Mucosa of rectum (tissue), 2 donors: Measurements from ENCODE around the gene UCN2.
A peak's percentile ranks its signal among the peaks of the same experiment; 100 is the strongest.

Experiments used
- H3K27ac ChIP-seq, 2 donors: one replicate each; pipeline ENCODE4 v1.7.0; 2013; ENCODE audit warnings: inconsistent platforms in 2 of 2, low read depth in 2 of 2, low read length in 2 of 2
- H3K27me3 ChIP-seq, 2 donors: one replicate each; pipeline ENCODE4 v1.7.0; 2013; ENCODE audit warnings: low read length in 2 of 2; ENCODE audit not compliant: control insufficient read depth in 2 of 2, insufficient read depth in 2 of 2
- H3K36me3 ChIP-seq, 2 donors: one replicate each; pipeline ENCODE4 v1.7.0; 2013; ENCODE audit warnings: low read length in 2 of 2; ENCODE audit not compliant: control insufficient read depth in 2 of 2, insufficient read depth in 2 of 2
- H3K4me1 ChIP-seq, 2 donors: one replicate each; pipeline ENCODE4 v1.7.0; 2013; ENCODE audit warnings: low read length in 2 of 2, mild to moderate bottlenecking in 1 of 2; ENCODE audit not compliant: control insufficient read depth in 2 of 2, insufficient read depth in 2 of 2
- H3K4me3 ChIP-seq, 2 donors: one replicate each; pipeline ENCODE4 v1.7.0; 2013; ENCODE audit warnings: low read length in 2 of 2
- H3K9ac ChIP-seq, 2 donors: one replicate each; pipeline ENCODE4 v1.7.0; 2013; ENCODE audit warnings: low read length in 2 of 2, low read depth in 1 of 2, mild to moderate bottlenecking in 1 of 2
- H3K9me3 ChIP-seq, 2 donors: one replicate each; pipeline ENCODE4 v1.7.0; 2013; ENCODE audit warnings: low read length in 2 of 2; ENCODE audit not compliant: control insufficient read depth in 2 of 2
- donor health status: healthy.
- donor health status: Normal muscosa, but diverticular disease.

Gene UCN2, protein sequence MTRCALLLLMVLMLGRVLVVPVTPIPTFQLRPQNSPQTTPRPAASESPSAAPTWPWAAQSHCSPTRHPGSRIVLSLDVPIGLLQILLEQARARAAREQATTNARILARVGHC

DNA sequence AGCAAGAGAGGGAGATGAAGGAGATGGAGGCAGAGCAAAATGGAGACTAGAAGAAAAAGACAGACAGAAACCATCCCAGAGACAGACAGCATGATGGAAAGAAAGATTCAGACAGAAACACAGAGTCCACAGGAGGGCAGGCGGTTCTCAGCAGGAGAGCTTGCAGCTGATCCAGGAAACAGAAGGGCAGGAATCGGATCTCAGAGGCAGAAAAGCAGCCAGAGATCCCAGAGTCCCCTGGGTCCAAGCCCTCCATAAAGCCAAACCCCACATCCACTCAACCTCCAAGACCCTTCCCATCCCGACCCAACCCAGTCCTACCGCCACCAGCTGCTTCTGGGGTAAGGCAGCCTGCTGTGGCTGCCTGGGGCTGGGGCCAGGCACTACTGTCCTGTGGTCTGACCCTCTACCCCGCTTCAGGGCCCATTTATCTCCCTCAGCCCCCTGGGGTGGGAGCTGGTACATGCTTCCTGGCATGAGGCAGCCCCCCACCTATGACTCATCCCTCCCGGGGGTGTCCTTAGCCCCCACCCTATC, at the start of gene UCN2:
Gene UCN2 (minus strand): TSS at position 400 of the 537 bp plus-strand sequence. CDS start 657 bp downstream, outside the sequence.
- H3K4me1 ChIP-seq: peaks cover 3 to 9% of the 10 kb centered on the region in 2 donors
- no peaks in the 10 kb centered on the region for H3K27me3 ChIP-seq
- H3K4me3 ChIP-seq: no peak within 1 kb of the TSS
- no peaks in the 10 kb centered on the region for H3K9me3 ChIP-seq
- H3K27ac ChIP-seq: no peak within 1 kb of the TSS
- H3K36me3 ChIP-seq: no peaks in the 10 kb centered on the region
- no peak within 1 kb of the TSS for H3K9ac ChIP-seq

DNA sequence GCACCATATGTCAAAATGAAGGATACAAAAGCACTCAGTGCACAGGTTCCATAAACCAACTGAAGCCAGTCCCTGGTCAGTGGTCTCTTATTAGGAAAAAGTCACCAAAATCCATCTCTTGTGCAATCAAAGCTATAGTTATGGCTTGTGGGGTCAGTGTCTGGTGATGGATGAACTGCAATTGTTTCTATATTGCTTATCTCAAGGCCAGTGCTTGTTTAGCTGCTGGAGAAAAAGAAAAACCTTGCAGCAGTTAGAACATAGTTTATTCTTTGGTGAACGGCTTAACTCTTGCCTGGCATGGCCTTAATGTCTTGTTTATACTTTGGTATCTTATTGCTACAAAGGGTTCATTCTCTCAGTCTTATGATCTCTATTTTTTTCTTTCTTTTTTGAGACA, 48.7 kb upstream of the UCN2 start:
- Histone ChIP-seq H3K9me3 (peaks cover 4% of the 10 kb centered on the region in 2 donors), H3K27ac (no peak overlapping the region), H3K27me3 (no peaks in the 10 kb centered on the region), H3K4me3 (no peak overlapping the region), H3K4me1 (peaks cover 8 to 9% of the 10 kb centered on the region in 2 donors), H3K9ac (no peak overlapping the region), H3K36me3 (peaks cover 0 to 3% of the 10 kb centered on the region in 2 donors)

DNA sequence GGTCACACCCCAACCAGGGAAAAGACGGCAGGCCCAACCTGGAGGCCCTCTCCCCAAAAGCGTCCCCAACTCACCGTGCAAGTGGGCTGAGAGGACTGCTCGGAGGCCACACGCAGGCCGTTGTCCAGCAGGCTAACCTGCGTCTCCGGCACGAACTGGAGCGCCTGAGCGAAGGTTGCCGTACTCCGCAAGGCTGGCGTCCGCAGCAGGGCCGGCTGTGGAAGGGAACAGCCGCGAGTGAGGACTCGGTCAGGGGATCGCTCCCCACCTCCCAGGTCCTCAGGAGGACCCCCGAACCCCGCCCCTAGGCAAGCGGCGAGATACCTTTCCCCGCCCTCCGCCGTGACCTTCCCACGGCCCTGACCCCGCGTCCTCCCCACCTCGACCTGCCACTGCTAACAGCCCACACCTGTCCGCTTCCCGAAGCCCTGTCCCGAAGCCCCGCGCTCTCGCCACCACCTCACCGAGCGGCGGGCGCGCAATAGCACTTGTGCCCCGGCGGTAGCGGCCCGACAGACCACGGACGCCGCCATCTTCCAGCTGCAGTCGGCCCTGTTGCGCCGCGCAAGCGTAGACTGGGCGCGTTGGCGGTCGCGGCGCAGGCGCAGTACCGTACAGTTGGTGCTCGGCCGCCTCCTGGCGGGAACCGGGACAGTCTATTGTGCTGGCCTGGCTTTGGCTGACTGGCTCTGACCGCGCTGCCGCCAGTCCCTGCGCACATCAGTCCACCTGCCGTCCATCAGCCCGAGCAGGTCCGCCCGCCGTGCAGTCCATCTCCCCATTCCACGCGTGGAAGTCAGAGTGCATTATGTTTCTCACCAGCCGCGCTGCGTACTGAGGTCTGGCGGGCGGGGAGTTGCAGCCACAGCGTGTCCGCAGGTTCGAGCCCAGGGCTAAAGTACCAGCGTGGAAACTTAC, 45.8 kb upstream of the UCN2 start, which contains the start of gene UQCRC1:
Gene UQCRC1 (minus strand): TSS at position 559 of the 918 bp plus-strand sequence. CDS start 26 bp downstream, at position 533.
- no peaks in the 10 kb centered on the region for H3K27me3 ChIP-seq
- H3K36me3 ChIP-seq: peaks cover 19 to 22% of the 10 kb centered on the region in 2 donors
- peak within 1 kb of the TSS; percentile 85 to 87 for H3K27ac ChIP-seq
- H3K4me1 ChIP-seq: peaks cover 8 to 9% of the 10 kb centered on the region in 2 donors
- peak within 1 kb of the TSS; percentile 86 to 97 for H3K4me3 ChIP-seq
- no peaks in the 10 kb centered on the region for H3K9me3 ChIP-seq
- peak within 1 kb of the TSS; percentile 89 to 96 for H3K9ac ChIP-seq

DNA sequence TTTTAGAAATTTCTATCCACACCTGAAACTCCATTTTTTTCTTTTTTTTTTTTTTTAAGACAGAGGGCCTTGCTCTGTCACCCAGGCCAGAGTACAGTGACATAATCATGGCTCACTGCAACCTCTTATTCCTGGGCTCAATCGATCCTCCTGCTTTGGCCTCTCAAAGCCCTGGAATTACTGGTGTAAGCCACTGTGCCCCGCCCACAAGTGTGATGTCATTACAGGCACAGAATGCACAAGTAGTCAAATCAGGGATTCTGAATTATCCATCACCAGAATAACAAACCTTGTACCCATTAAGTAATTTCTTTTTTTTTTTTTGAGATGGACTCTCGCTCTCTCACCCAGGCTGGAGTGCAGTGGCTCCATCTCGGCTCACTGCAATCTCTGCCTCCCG, 43.9 kb upstream of the UCN2 start:
- H3K36me3 ChIP-seq: peaks cover 37 to 40% of the 10 kb centered on the region in 2 donors
- no peak overlapping the region for H3K4me3 ChIP-seq
- H3K4me1 ChIP-seq: peaks cover 8 to 9% of the 10 kb centered on the region in 2 donors
- peak overlapping the region in 1 of 2 donors; percentile 2 for H3K9ac ChIP-seq
- H3K9me3 ChIP-seq: no peaks in the 10 kb centered on the region
- H3K27ac ChIP-seq: no peak overlapping the region
- H3K27me3 ChIP-seq: no peaks in the 10 kb centered on the region

DNA sequence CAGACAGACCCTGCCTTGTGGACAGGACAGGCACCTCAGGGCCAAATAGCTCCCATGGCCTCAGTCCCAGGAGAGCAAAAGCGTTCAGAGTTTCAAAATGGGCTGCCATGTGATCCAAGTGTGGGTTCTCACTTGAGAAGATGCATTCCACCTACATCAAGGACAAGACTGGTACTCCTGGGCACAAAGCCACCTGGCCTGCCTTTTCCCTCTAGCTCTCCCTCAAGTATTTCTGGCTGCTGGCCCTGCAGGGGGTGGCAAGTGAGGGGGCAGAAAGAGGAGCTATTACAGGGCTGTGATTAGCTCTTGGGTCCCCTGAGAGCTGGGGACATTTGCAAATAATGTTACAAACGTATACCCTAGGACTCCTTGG, 38.0 kb upstream of the UCN2 start:
- H3K4me1 ChIP-seq: peaks cover 7 to 8% of the 10 kb centered on the region in 2 donors
- H3K4me3 ChIP-seq: no peak overlapping the region
- H3K27ac ChIP-seq: no peak overlapping the region
- H3K9ac ChIP-seq: no peak overlapping the region
- H3K36me3 ChIP-seq: peaks cover 77 to 80% of the 10 kb centered on the region in 2 donors
- no peaks in the 10 kb centered on the region for H3K27me3 ChIP-seq
- H3K9me3 ChIP-seq: no peaks in the 10 kb centered on the region

DNA sequence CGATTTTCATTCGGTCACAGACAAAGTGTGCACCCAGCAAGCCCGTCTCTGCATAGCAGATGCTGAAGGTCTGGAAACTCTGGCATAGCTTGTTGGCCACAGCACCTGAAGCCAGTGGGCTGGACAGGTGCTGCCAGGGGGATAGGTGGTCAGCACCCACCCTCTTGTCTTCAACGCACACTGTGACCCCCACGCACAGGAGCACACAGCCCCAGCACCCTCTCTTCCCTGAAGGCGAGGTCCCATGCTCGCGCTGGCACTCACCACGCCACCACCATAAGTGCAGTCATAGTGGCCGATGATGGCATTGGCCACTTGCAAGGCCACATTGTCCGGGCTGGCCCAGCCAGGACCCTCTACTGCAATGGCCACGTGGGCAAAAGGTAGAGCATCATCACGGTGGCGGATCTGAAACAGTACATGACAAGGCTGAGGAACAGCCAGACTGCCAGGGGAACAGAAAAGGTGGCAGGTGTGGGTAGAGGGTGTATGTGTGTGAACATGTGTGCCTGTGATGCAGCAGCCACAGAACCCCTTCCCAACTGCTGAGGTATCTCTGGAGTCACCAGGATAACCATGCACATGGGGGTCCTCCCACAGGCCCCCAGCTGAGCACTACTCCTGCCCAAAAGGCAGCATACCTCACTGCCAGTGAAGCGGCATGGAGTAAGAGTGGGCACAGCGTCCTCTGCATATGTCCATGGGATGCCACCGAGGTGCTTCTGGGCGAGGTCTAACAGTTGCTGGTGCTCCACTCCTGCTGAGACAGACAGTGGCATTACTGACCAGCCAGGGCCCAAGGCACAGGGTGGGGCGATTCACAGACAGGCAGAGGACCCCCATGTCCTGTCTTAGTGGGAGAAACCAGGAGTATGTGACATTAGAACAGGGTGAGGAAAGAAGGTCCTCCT, 37.4 kb upstream of the UCN2 start:
- H3K9me3 ChIP-seq: no peaks in the 10 kb centered on the region
- no peak overlapping the region for H3K4me3 ChIP-seq
- H3K4me1 ChIP-seq: peaks cover 7 to 8% of the 10 kb centered on the region in 2 donors
- H3K9ac ChIP-seq: no peak overlapping the region
- peaks cover 0 to under 1% of the 10 kb centered on the region in 2 donors for H3K27me3 ChIP-seq
- no peak overlapping the region for H3K27ac ChIP-seq
- peaks cover 75 to 78% of the 10 kb centered on the region in 2 donors for H3K36me3 ChIP-seq

DNA sequence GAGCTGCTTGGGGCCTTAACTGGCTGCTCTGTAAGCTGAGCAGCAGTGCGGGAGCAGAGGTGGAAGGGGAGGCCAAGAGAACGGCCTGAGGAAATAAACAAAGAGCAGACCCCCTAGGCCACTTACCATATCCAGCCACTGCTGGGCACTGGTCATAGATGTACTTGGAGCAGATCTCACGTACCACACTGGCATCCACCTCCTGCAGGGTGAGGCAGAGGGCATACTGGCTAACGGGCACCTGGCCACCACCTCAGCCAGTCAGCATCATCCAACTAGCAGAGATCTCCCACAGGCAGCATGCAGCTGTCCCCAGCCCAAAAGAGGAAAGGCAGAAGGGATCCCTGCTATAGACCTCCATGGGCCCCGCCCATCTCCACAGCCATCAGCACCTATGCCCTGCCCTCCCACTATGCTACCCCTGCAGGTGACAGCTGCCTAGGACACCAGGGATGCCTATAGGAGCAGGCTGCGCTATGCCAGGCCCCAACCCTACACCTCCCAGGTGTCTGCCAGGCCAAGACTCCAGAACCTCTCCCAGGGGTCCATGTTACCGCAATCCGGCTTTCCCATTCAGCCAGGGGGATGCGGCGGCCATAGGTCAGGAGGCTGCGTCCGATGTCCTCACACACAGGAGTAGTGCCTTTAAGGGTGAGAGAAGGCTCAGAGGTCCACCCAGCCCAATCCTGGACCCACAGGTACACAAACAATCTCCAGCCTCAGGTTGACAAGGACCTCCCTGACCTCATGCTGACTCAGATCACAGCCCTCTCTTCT, 36.1 kb upstream of the UCN2 start:
- Histone ChIP-seq H3K27ac (peak overlapping the region; percentile 46 to 78), H3K9ac (no peak overlapping the region), H3K27me3 (peaks cover 0 to 7% of the 10 kb centered on the region in 2 donors), H3K4me1 (peaks cover 11 to 14% of the 10 kb centered on the region in 2 donors), H3K9me3 (no peaks in the 10 kb centered on the region), H3K36me3 (peaks cover 62 to 65% of the 10 kb centered on the region in 2 donors), H3K4me3 (no peak overlapping the region)

DNA sequence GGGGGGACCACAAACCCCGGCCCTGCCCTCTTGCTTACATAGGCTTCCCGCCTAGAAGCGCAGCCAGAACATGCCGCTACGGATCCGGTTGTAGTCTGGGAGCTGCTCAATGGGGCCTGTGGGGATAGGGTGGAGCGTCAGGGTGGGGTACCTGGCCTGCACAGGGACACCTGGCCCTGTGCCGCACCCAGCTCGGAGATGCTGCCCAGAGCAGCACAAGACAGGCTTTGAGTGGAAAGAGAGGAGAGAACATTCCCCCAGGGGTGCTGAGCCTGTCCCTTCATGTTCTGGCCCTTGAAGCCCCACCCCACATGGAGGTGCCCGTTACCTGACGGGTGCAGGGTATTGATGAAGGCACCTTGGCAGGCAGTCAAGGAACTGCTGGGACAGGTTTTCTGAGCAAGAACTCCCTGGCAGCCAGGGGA, 35.5 kb upstream of the UCN2 start:
- no peak overlapping the region for H3K4me3 ChIP-seq
- peaks cover 11 to 14% of the 10 kb centered on the region in 2 donors for H3K4me1 ChIP-seq
- no peaks in the 10 kb centered on the region for H3K9me3 ChIP-seq
- H3K27me3 ChIP-seq: peaks cover 0 to 7% of the 10 kb centered on the region in 2 donors
- H3K27ac ChIP-seq: peak overlapping the region; percentile 46 to 78
- H3K9ac ChIP-seq: no peak overlapping the region
- peaks cover 56 to 59% of the 10 kb centered on the region in 2 donors for H3K36me3 ChIP-seq
